ENCODE results near the gene MAPT.

The MAPT gene

DNA sequence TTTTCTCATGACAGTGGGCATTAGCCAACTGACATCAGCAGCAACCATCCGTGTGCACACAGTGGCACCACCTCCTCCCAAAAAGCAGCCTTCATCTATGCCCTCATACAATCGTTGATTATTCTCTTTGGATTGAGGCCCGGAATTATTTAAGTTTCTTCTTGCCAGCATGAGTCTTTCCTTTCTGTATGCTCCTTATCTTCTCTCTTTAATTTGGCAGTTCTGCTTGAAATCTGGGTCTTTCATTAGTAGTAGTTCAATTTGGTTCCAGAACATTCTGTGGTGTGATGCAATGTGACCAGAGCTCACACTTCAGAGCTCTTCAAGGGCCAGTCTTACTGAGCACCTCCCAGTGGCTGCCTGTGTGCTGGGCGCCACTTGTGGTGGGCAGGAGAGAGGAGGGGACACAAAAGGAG lies 52.5 kb downstream of the MAPT start:
- no peak overlapping the region for H3K4me3 ChIP-seq (ENCODE audit: low read length)
- no peak overlapping the region for H3K27ac ChIP-seq (ENCODE audit: low read depth, low read length)
- no peaks in the 10 kb centered on the region for H3K36me3 ChIP-seq (ENCODE audit: control insufficient read depth, low read length)
- TF ChIP-seq, protein P1, sequence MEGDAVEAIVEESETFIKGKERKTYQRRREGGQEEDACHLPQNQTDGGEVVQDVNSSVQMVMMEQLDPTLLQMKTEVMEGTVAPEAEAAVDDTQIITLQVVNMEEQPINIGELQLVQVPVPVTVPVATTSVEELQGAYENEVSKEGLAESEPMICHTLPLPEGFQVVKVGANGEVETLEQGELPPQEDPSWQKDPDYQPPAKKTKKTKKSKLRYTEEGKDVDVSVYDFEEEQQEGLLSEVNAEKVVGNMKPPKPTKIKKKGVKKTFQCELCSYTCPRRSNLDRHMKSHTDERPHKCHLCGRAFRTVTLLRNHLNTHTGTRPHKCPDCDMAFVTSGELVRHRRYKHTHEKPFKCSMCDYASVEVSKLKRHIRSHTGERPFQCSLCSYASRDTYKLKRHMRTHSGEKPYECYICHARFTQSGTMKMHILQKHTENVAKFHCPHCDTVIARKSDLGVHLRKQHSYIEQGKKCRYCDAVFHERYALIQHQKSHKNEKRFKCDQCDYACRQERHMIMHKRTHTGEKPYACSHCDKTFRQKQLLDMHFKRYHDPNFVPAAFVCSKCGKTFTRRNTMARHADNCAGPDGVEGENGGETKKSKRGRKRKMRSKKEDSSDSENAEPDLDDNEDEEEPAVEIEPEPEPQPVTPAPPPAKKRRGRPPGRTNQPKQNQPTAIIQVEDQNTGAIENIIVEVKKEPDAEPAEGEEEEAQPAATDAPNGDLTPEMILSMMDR (IDR thresholded peaks at IDR 0.05; ENCODE audit: low read depth, low read length, poor library complexity, severe bottlenecking), result no peak
- TF ChIP-seq EZH2phosphoT487 (IDR thresholded peaks at IDR 0.05; ENCODE audit: borderline replicate concordance, low read length), result no peak
- no peaks in the 10 kb centered on the region for H3K9me3 ChIP-seq (ENCODE audit: control insufficient read depth, insufficient read depth, low read length)
- no peaks in the 10 kb centered on the region; the same call in 1 of the 2 replicates for H4K20me1 ChIP-seq (ENCODE audit: control insufficient read depth, insufficient read depth, low read depth, low read length)
- H3K79me2 ChIP-seq (ENCODE audit: control insufficient read depth, low read length), result no peaks in the 10 kb centered on the region
- peaks cover 12% of the 10 kb centered on the region for H3K4me1 ChIP-seq (ENCODE audit: control insufficient read depth, low read length)
- no peaks in the 10 kb centered on the region for H3F3A ChIP-seq (ENCODE audit: control insufficient read depth, insufficient read depth)
- H3K27me3 ChIP-seq (ENCODE audit: control insufficient read depth, low read length), result peaks cover 29% of the 10 kb centered on the region
- no peaks in the 10 kb centered on the region for H3K9me2 ChIP-seq (replicated peaks; ENCODE audit: control insufficient read depth, low read length)
- H3K4me2 ChIP-seq (ENCODE audit: low read length), result no peak overlapping the region

DNA sequence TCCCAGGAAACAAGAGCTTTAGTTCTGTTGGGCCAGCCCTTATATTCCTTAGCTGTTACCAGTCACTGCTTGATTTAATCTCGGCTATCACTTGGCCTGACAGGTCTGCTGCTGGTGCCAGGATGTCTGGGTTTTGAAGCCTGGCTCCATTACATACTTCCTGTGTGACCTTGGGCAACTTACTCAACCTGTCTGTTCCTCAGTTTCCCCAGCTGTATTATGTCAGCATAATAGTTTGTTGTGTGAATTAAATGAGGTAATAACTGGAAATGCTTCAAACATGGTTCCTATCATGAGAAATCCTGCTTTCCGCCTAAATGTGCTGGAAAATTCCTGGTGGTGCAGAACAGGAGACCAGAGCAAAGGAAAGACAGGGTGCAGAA lies 54.1 kb downstream of the MAPT start:
- no peaks in the 10 kb centered on the region; the same call in 1 of the 2 replicates for H4K20me1 ChIP-seq (ENCODE audit: control insufficient read depth, insufficient read depth, low read depth, low read length)
- TF ChIP-seq EZH2phosphoT487 (IDR thresholded peaks at IDR 0.05; ENCODE audit: borderline replicate concordance, low read length), result no peak
- no peaks in the 10 kb centered on the region for H3K79me2 ChIP-seq (ENCODE audit: control insufficient read depth, low read length)
- peaks cover 12% of the 10 kb centered on the region for H3K4me1 ChIP-seq (ENCODE audit: control insufficient read depth, low read length)
- H3K9me3 ChIP-seq (ENCODE audit: control insufficient read depth, insufficient read depth, low read length), result no peaks in the 10 kb centered on the region
- no peak overlapping the region for H3K27ac ChIP-seq (ENCODE audit: low read depth, low read length)
- H3K4me3 ChIP-seq (ENCODE audit: low read length), result no peak overlapping the region; the same call in 1 of the 2 replicates
- no peaks in the 10 kb centered on the region for H3K9me2 ChIP-seq (replicated peaks; ENCODE audit: control insufficient read depth, low read length)
- H3F3A ChIP-seq (ENCODE audit: control insufficient read depth, insufficient read depth), result no peaks in the 10 kb centered on the region
- H3K4me2 ChIP-seq (ENCODE audit: low read length), result peak overlapping the region; percentile 59
- no peaks in the 10 kb centered on the region for H3K36me3 ChIP-seq (ENCODE audit: control insufficient read depth, low read length)
- peaks cover 37% of the 10 kb centered on the region for H3K27me3 ChIP-seq (ENCODE audit: control insufficient read depth, low read length)

DNA sequence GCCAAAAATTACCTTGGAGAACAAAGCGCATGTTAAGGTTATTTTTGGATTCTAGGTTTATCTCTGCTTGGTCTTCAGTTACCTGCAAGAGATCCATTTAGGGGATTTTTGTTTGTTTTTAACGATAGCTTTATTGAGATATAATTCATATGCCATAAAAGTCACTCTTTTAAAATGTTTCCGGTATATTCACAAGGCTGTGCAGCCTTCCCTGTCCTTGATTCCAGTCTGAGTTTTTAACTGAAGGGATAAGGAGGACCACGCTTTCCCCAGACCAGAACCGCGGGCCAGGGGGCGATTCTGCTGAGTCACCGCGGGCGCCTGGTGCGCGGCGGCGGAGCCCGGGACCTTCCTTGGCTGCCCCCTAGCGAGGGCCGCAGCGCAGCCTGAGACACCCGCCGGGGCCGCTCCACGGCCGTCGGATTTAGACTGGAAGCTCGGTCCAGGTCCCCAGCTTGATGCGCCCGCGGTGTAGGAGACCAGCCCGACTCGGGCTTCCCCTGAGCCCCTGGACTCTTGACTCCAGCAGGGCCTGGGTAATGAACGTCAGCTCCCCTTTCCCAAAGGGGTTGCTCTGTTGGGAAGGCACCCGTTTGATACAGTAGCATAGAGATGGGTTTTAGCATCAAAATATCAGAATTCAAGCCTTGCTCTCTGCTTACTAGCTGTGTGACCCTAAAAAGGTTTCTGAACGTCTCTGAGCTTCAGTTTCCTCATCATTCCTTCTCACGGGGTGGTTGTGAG lies 54.7 kb downstream of the MAPT start:
- Histone ChIP-seq H3F3A (ENCODE audit: control insufficient read depth, insufficient read depth) (no peaks in the 10 kb centered on the region), H3K79me2 (ENCODE audit: control insufficient read depth, low read length) (no peaks in the 10 kb centered on the region), H3K27ac (ENCODE audit: low read depth, low read length) (no peak overlapping the region), H4K20me1 (ENCODE audit: control insufficient read depth, insufficient read depth, low read depth, low read length) (no peaks in the 10 kb centered on the region; the same call in 1 of the 2 replicates), H3K4me3 (ENCODE audit: low read length) (peak overlapping the region; percentile 46), H3K36me3 (ENCODE audit: control insufficient read depth, low read length) (no peaks in the 10 kb centered on the region), H3K4me1 (ENCODE audit: control insufficient read depth, low read length) (peaks cover 12% of the 10 kb centered on the region), H3K4me2 (ENCODE audit: low read length) (peak overlapping the region; percentile 59), H3K27me3 (ENCODE audit: control insufficient read depth, low read length) (peaks cover 37% of the 10 kb centered on the region), H3K9me2 (replicated peaks; ENCODE audit: control insufficient read depth, low read length) (no peaks in the 10 kb centered on the region), H3K9me3 (ENCODE audit: control insufficient read depth, insufficient read depth, low read length) (no peaks in the 10 kb centered on the region)
- TF ChIP-seq EZH2phosphoT487 (IDR thresholded peaks at IDR 0.05; ENCODE audit: borderline replicate concordance, low read length), result peak; percentile 87; the same call in 1 of the 2 replicates
- TF ChIP-seq, protein P1 (IDR thresholded peaks at IDR 0.05; ENCODE audit: low read depth, low read length, poor library complexity, severe bottlenecking), result peak; percentile 78

DNA sequence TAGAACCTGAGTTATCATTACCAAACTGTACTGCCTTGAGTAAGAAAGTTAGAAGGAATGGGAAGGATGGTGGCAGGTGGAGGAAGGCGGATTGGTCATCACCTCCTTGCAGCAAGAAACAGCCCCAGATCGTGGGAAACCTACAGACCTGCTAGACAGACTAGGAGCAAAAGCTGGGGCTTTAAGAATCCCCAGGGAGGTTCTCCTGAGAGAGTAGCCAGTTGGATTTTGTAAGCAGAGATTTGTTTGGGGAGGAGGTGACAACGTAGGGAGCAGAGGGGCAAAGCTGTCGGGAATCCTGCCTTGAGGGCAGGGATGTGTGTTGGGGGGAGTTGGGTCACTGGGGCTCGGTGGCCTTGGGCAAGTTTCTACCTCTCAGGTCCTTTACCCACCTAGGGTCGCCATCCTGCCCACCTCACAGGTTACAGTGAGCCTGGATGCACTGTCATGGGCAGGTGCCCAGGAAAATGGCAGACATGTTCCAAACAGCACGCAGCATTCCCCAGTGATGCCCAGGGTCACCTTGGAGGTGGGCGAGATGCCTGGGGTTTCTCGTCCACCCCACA lies 55.5 kb downstream of the MAPT start:
- Histone ChIP-seq H3K79me2 (ENCODE audit: control insufficient read depth, low read length) (no peaks in the 10 kb centered on the region), H3F3A (ENCODE audit: control insufficient read depth, insufficient read depth) (no peaks in the 10 kb centered on the region), H3K27me3 (ENCODE audit: control insufficient read depth, low read length) (peaks cover 37% of the 10 kb centered on the region), H3K4me2 (ENCODE audit: low read length) (no peak overlapping the region), H3K4me3 (ENCODE audit: low read length) (no peak overlapping the region), H3K36me3 (ENCODE audit: control insufficient read depth, low read length) (no peaks in the 10 kb centered on the region), H3K9me2 (replicated peaks; ENCODE audit: control insufficient read depth, low read length) (no peaks in the 10 kb centered on the region), H3K4me1 (ENCODE audit: control insufficient read depth, low read length) (peaks cover 12% of the 10 kb centered on the region), H4K20me1 (ENCODE audit: control insufficient read depth, insufficient read depth, low read depth, low read length) (no peaks in the 10 kb centered on the region; the same call in 1 of the 2 replicates), H3K27ac (ENCODE audit: low read depth, low read length) (no peak overlapping the region), H3K9me3 (ENCODE audit: control insufficient read depth, insufficient read depth, low read length) (no peaks in the 10 kb centered on the region)
- TF ChIP-seq EZH2phosphoT487 (IDR thresholded peaks at IDR 0.05; ENCODE audit: borderline replicate concordance, low read length), result no peak
- TF ChIP-seq, protein P1 (IDR thresholded peaks at IDR 0.05; ENCODE audit: low read depth, low read length, poor library complexity, severe bottlenecking), result no peak
